Tibial artery (tissue), 4 donors: Measurements from ENCODE around the gene STIP1.

Source experiments
- DNase-seq, 2 donors: peaks; one replicate each; pipeline ENCODE4 v3.0.0-alpha.2; 2019
- H3K27ac ChIP-seq, 2 donors: fragments of 200-600 bp; sonication (generic) in 1 of 2; 1 replicate in 1 of 2; 2 replicates in 1 of 2; pipeline ENCODE4 v1.5.1; 2018 to 2019; ENCODE audit warnings: mild to moderate bottlenecking in 1 of 2
- H3K27me3 ChIP-seq, 2 donors: fragments of 200-600 bp; sonication (generic) in 1 of 2; one replicate each; pipeline versions ENCODE4 v1.5.1 to v1.6.0; 2016 to 2019
- H3K36me3 ChIP-seq, 3 donors: fragments of 200-600 bp; sonication (generic) in 2 of 3; one replicate each; pipeline ENCODE4 v1.5.1; 2016 to 2019; ENCODE audit warnings: mild to moderate bottlenecking in 2 of 3
- H3K4me1 ChIP-seq, 4 donors: fragments of 200-600 bp; sonication (generic) in 2 of 4; 1 replicate in 3 of 4; 2 replicates in 1 of 4; pipeline ENCODE4 v1.5.1; 2016 to 2019
- H3K4me3 ChIP-seq, 2 donors: fragments of 200-600 bp; sonication (generic) in 1 of 2; 1 replicate in 1 of 2; 2 replicates in 1 of 2; pipeline ENCODE4 v1.5.1; 2018 to 2019; ENCODE audit warnings: mild to moderate bottlenecking in 2 of 2
- H3K9me3 ChIP-seq, 3 donors: fragments of 200-600 bp; sonication (generic) in 1 of 3; one replicate each; pipeline ENCODE4 v1.5.1; 2016 to 2019
- CTCF ChIP-seq, 2 experiments: fragments of 200-600 bp in 1 of 2; fragments of 450-650 bp in 1 of 2; IDR thresholded peaks; one replicate each; pipeline ENCODE4 v1.5.1; 2017 to 2019; ENCODE audit warnings: antibody characterized with exemption in 2 of 2, mild to moderate bottlenecking in 1 of 2, moderate library complexity in 1 of 2
- intact Hi-C: fragments of 100-400 bp; cut with DNase I; formaldehyde crosslinking; loops from one replicate; pipeline ENCODE4 v1.15.0; 2023; ENCODE audit warnings: low total_unique reads

Gene STIP1

GRCh38 chr11:64185693-64186491 lies at the start of gene STIP1:
TSS of gene STIP1 (plus strand) at chr11:64186171. CDS start at chr11:64186262, 91 bp downstream.
- peak; percentile 36 to 47 for TF ChIP-seq CTCF (IDR thresholded peaks at IDR 0.05)
- peak; percentile 99 to 100 for DNase-seq
- peaks cover 0 to 7% (median 0%) of the 10 kb centered on the region in 3 donors for H3K36me3 ChIP-seq
- no peaks in the 10 kb centered on the region for H3K27me3 ChIP-seq
- peak within 1 kb of the TSS in 1 of 2 donors; percentile 64 for H3K4me3 ChIP-seq
- H3K9me3 ChIP-seq = no peaks in the 10 kb centered on the region
- H3K27ac ChIP-seq = peak within 1 kb of the TSS; percentile 87 to 89
- intact Hi-C loops = loop anchor here (5.0 kb wide), 1 partner anchor 41 kb away; the partner anchor contains the start of genes NUDT22 and TRPT1
- peaks cover 0 to 49% (median 34%) of the 10 kb centered on the region in 4 donors for H3K4me1 ChIP-seq

- Histone ChIP-seq H3K27ac (no peak overlapping the region), H3K4me3 (no peak overlapping the region), H3K36me3 (no peaks in the 10 kb centered on the region), H3K4me1 (peaks cover 0 to 8% (median 0%) of the 10 kb centered on the region in 4 donors), H3K9me3 (no peaks in the 10 kb centered on the region), H3K27me3 (no peaks in the 10 kb centered on the region)
- intact Hi-C loops = no loop called here
- TF ChIP-seq CTCF (IDR thresholded peaks at IDR 0.05) = no peak
- no peak for DNase-seq
Measured at GRCh38 chr11:64136765-64137441, 49.1 kb upstream of the STIP1 start.

DNA sequence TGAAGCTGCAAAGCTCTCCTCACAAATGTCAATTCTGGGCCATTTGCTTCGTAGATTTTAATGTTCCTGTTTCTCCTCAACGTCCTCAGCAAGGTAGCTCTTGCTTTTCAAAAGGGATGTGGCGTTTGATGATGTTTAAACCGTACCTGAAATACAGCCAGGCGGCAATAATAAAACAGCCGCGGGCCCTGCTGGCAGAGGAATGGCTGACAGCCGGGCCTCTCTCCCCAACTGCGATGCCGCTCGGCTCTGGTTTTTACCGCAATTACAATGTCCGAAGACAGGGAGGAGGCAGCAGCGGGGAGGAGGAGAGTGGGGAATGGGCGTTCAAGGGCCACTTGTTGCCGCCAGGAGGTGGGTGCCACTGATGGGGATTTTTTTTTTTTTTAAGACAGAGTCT lies 47.6 kb upstream of the STIP1 start:
- Histone ChIP-seq H3K36me3 (no peaks in the 10 kb centered on the region), H3K27ac (no peak overlapping the region), H3K9me3 (no peaks in the 10 kb centered on the region), H3K27me3 (no peaks in the 10 kb centered on the region), H3K4me1 (peaks cover 0 to 7% (median 0%) of the 10 kb centered on the region in 4 donors), H3K4me3 (no peak overlapping the region)
- TF ChIP-seq CTCF (IDR thresholded peaks at IDR 0.05) = no peak
- intact Hi-C loops = no loop called here
- DNase-seq = no peak

GRCh38 chr11:64139049-64139448 lies 46.9 kb upstream of the STIP1 start:
- TF ChIP-seq CTCF (IDR thresholded peaks at IDR 0.05) = no peak
- no peak overlapping the region for H3K27ac ChIP-seq
- intact Hi-C loops = no loop called here
- peaks cover 0 to under 1% (median 0%) of the 10 kb centered on the region in 3 donors for H3K36me3 ChIP-seq
- H3K4me1 ChIP-seq = peaks cover 0 to 7% (median 0%) of the 10 kb centered on the region in 4 donors
- no peak overlapping the region for H3K4me3 ChIP-seq
- no peak for DNase-seq
- no peaks in the 10 kb centered on the region for H3K9me3 ChIP-seq
- no peaks in the 10 kb centered on the region for H3K27me3 ChIP-seq

- H3K27me3 ChIP-seq = no peaks in the 10 kb centered on the region
- TF ChIP-seq CTCF (IDR thresholded peaks at IDR 0.05) = no peak
- H3K4me1 ChIP-seq = peaks cover 0 to 7% (median 0%) of the 10 kb centered on the region in 4 donors
- peaks cover 0 to 9% (median 0%) of the 10 kb centered on the region in 3 donors for H3K36me3 ChIP-seq
- H3K4me3 ChIP-seq = no peak overlapping the region
- DNase-seq = no peak
- H3K27ac ChIP-seq = no peak overlapping the region
- intact Hi-C loops = no loop called here
- no peaks in the 10 kb centered on the region for H3K9me3 ChIP-seq
Measured at GRCh38 chr11:64140082-64140481, 45.9 kb upstream of the STIP1 start.
